HG03354 (cell line): ENCODE measurements around the gene ZNHIT3.

Source experiments
- ATAC-seq: cut with Tn5 transposase; IDR thresholded peaks from one replicate; pipeline ENCODE4 v1.9.1; 2021; ENCODE audit warnings: mild to moderate bottlenecking; ENCODE audit not compliant: unreplicated experiment, poor library complexity, severe bottlenecking

ZNHIT3 gene

DNA sequence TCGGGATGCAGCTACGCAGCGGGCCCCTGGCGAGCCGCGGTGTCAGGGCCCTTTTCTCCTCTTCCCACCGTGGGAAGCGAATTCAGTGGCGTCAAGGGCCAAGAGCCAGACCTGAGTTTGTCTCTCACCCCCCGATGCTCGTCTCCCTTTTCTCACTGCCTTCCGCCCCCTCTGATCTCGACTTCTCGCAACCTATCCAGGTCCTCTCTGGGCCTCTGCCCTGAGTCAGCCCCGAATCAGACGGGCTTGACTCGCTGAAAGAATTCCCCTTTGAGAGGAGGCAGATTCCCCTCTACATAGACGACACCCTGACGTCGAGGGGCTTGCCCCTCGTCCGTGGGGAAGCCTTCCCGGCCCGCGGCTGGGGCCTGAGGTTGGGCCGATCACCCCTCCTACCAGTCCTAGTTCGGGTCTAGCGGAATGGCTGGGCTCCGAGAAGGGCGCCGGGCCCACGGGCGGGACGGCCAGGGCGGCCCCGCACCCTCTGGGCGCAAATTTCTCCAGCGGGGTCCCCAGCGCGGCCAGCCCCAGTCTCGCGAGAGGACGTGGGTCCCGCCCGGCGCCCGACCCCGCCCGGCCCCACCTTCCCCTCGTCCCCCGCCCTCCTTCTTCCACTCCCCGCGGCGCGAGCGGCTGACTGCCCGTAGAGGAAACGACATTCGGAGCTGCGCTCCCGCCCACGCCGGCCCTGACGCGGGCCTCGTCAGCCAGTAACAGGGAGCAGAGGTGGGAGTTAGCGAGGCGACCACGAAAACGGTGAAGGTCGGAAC is 58.0 kb downstream of the ZNHIT3 start, which contains the start of gene GGNBP2:
TSS of gene GGNBP2 (plus strand) at position 613 of the 770 bp plus-strand sequence. CDS start 806 bp downstream, outside the sequence.
- ATAC-seq = peak; percentile 54

DNA sequence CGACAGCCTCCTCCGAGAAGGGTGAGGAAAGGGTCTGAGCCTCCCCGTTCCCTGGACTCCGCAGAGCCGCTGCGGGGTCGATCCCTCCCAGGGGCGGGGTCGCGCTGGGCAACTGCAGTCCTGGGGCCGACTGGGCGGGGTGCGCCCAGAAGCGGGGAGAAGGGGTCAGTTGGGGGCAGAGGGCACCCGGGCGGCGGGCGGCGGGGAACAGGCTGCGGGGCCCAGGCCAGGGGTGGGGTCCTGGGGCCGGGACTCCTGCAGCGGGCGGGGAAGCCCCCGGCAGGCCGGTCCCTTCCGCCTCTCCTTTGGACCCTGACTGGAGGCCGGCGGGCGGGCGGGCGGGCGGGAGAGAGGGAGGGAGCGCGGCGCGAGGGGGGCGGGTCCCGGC is 58.6 kb downstream of the ZNHIT3 start:
- ATAC-seq = peak; percentile 35
